Measurements from ENCODE around the gene KIAA0513.

- TF ChIP-seq POLR2AphosphoS5 (IDR thresholded peaks at IDR 0.05; ENCODE audit: low read depth) (no peak), CTCF (IDR thresholded peaks at IDR 0.05; ENCODE audit: insufficient read depth, low read length) (no peak), REST (IDR thresholded peaks at IDR 0.05; ENCODE audit: insufficient replicate concordance, low read depth) (no peak), GABPA (IDR thresholded peaks at IDR 0.05; ENCODE audit: low read depth) (no peak)
Observed at GRCh38 chr16:85054948-85055492, 27.4 kb downstream of the KIAA0513 start.
